ENCODE measurements around the gene CNFN. TPM values are rescaled to one million over a fixed set of nuclear protein-coding genes. Genes with fewer than 3 reads are reported as not detected.

The CNFN gene
- total RNA-seq, 5 donors from 2014 or later (not counting 1 experiment from before 2014, with no cell fraction given), result 1.1 TPM; not detected in 4

GRCh38 chr19:42351079-42351735 lies 38.9 kb downstream of the CNFN start:
- Histone ChIP-seq H3K27me3 (replicated peaks in 1 of 2; ENCODE audit: control insufficient read depth in 2 of 2, extremely low read depth in 1 of 2, insufficient read depth in 2 of 2, low read length in 1 of 2) (no peaks in the 10 kb centered on the region), H3K9me3 (no peaks in the 10 kb centered on the region), H3K4me1 (ENCODE audit: control insufficient read depth in 1 of 2, extremely low read depth in 1 of 2, insufficient read depth in 2 of 2, low read length in 2 of 2) (no peaks in the 10 kb centered on the region), H3K4me3 (ENCODE audit: control insufficient read depth in 1 of 2, extremely low read depth in 1 of 2, low read length in 1 of 2) (no peak overlapping the region), H3K27ac (ENCODE audit: low read length) (no peak overlapping the region), H3K36me3 (ENCODE audit: control insufficient read depth in 2 of 2, extremely low read depth in 1 of 2, insufficient read depth in 1 of 2, low read length in 1 of 2) (peaks cover 0 to 4% of the 10 kb centered on the region in 2 donors)
- Mint-ChIP-seq H3K36me3 (peaks cover 22% of the 10 kb centered on the region), H3K4me1 (no peaks in the 10 kb centered on the region), H3K9me3 (no peaks in the 10 kb centered on the region), H3K4me3 (no peak overlapping the region), H3K27ac (no peak overlapping the region), H3K27me3 (no peaks in the 10 kb centered on the region)
- ChIA-PET POLR2A (no interaction called here), CTCF (no interaction called here)
- 90% methylated on average over 17 of the region's 21 CpGs for WGBS (ENCODE audit: insufficient coverage)
- DNase-seq (no peak), ATAC-seq (replicated peaks in 1 of 4) (no peak)

DNA sequence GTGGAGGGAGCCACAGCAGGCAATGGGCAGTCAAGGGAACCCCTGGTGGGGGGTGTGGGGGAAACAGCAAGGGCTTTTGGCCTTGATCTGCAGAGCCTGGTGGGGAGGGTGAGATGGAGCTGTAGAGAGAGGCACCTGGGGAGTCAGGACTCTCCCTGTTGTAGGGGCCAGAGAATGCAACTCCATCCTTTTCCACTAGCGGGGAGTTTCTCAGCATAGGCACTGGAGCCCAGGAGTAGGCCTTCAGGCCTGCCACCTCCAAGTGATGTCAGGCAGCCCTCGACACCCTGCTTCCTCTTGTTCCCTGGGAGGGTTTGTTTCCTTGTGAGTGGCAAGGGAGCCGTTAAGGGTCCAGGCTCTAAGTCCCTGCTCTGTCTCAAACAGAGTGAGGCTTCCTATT lies 39.7 kb downstream of the CNFN start:
- ATAC-seq (replicated peaks in 1 of 4), result no peak
- Mint-ChIP-seq H3K4me1 (no peaks in the 10 kb centered on the region), H3K27ac (no peak overlapping the region), H3K36me3 (peaks cover 23% of the 10 kb centered on the region), H3K9me3 (no peaks in the 10 kb centered on the region), H3K4me3 (no peak overlapping the region), H3K27me3 (no peaks in the 10 kb centered on the region)
- WGBS (ENCODE audit: insufficient coverage), result no CpG with 5 or more reads among the region's 3 CpGs
- Histone ChIP-seq H3K27me3 (replicated peaks in 1 of 2; ENCODE audit: control insufficient read depth in 2 of 2, extremely low read depth in 1 of 2, insufficient read depth in 2 of 2, low read length in 1 of 2) (no peaks in the 10 kb centered on the region), H3K9me3 (no peaks in the 10 kb centered on the region), H3K4me3 (ENCODE audit: control insufficient read depth in 1 of 2, extremely low read depth in 1 of 2, low read length in 1 of 2) (no peak overlapping the region), H3K27ac (ENCODE audit: low read length) (no peak overlapping the region), H3K4me1 (ENCODE audit: control insufficient read depth in 1 of 2, extremely low read depth in 1 of 2, insufficient read depth in 2 of 2, low read length in 2 of 2) (no peaks in the 10 kb centered on the region), H3K36me3 (ENCODE audit: control insufficient read depth in 2 of 2, extremely low read depth in 1 of 2, insufficient read depth in 1 of 2, low read length in 1 of 2) (peaks cover 0 to 4% of the 10 kb centered on the region in 2 donors)
- POLR2A ChIA-PET, result no interaction called here
- no peak for DNase-seq
- CTCF ChIA-PET, result no interaction called here

- no peaks in the 10 kb centered on the region for H3K4me1 ChIP-seq (ENCODE audit: control insufficient read depth in 1 of 2, extremely low read depth in 1 of 2, insufficient read depth in 2 of 2, low read length in 2 of 2)
- no peaks in the 10 kb centered on the region for H3K27me3 ChIP-seq (replicated peaks in 1 of 2; ENCODE audit: control insufficient read depth in 2 of 2, extremely low read depth in 1 of 2, insufficient read depth in 2 of 2, low read length in 1 of 2)
- CTCF ChIA-PET, result interaction anchor here in 1 of 2 donors (0.7 kb wide), 1 partner anchor 941 kb away, joined by 3 read pairs; no protein-coding TSS in a partner anchor
- ATAC-seq (replicated peaks in 1 of 4), result no peak
- peaks cover 0 to 4% of the 10 kb centered on the region in 2 donors for H3K36me3 ChIP-seq (ENCODE audit: control insufficient read depth in 2 of 2, extremely low read depth in 1 of 2, insufficient read depth in 1 of 2, low read length in 1 of 2)
- Mint-ChIP-seq H3K4me3 (no peak overlapping the region), H3K9me3 (no peaks in the 10 kb centered on the region), H3K4me1 (no peaks in the 10 kb centered on the region), H3K36me3 (peaks cover 27% of the 10 kb centered on the region), H3K27me3 (no peaks in the 10 kb centered on the region), H3K27ac (no peak overlapping the region)
- H3K27ac ChIP-seq (ENCODE audit: low read length), result no peak overlapping the region
- POLR2A ChIA-PET, result interaction anchor here in 1 of 2 donors (0.6 kb wide), 1 partner anchor 773 kb away, joined by 5 read pairs; no protein-coding TSS in a partner anchor
- no peaks in the 10 kb centered on the region for H3K9me3 ChIP-seq
- H3K4me3 ChIP-seq (ENCODE audit: control insufficient read depth in 1 of 2, extremely low read depth in 1 of 2, low read length in 1 of 2), result no peak overlapping the region
- over 99% methylated on average over 13 of the region's 14 CpGs for WGBS (ENCODE audit: insufficient coverage)
- no peak for DNase-seq
Measured at GRCh38 chr19:42349378-42350107, 40.6 kb downstream of the CNFN start.

DNA sequence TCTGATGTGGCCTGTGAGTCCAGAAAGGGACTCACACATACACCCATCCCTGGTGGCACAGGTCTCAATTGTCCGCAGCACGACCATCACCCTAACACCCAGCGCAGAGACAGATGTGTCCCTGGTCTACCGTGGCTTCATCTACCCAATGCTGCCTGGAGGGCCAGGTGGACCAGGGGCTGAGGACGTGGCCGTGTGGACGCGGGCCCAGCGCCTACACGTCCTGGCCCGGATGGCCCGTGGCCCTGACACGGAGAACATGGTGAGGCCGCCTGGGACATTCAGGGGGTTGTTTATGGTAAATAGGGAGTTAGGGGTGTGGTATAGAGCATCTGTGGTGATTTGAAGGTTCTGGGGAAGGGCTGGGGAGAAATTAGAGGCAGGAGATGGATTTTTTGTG lies 41.9 kb downstream of the CNFN start:
- 92% methylated on average over 14 of the region's 14 CpGs for WGBS (ENCODE audit: insufficient coverage)
- H3K4me1 Mint-ChIP-seq, result no peaks in the 10 kb centered on the region

GRCh38 chr19:42345191-42345812 lies 44.8 kb downstream of the CNFN start:
- CTCF ChIA-PET, result interaction anchor here in 1 of 2 donors (0.8 kb wide), 1 partner anchor 56 kb away, joined by 3 read pairs; no protein-coding TSS in a partner anchor

More for the DNA sequence above, 41.9 kb downstream of the CNFN start:
- ChIA-PET POLR2A (no interaction called here), CTCF (no interaction called here)
- Histone ChIP-seq H3K4me1 (ENCODE audit: control insufficient read depth in 1 of 2, extremely low read depth in 1 of 2, insufficient read depth in 2 of 2, low read length in 2 of 2) (no peaks in the 10 kb centered on the region), H3K27me3 (replicated peaks in 1 of 2; ENCODE audit: control insufficient read depth in 2 of 2, extremely low read depth in 1 of 2, insufficient read depth in 2 of 2, low read length in 1 of 2) (no peaks in the 10 kb centered on the region), H3K27ac (ENCODE audit: low read length) (no peak overlapping the region), H3K36me3 (ENCODE audit: control insufficient read depth in 2 of 2, extremely low read depth in 1 of 2, insufficient read depth in 1 of 2, low read length in 1 of 2) (peaks cover 0 to 4% of the 10 kb centered on the region in 2 donors), H3K9me3 (no peaks in the 10 kb centered on the region), H3K4me3 (ENCODE audit: control insufficient read depth in 1 of 2, extremely low read depth in 1 of 2, low read length in 1 of 2) (no peak overlapping the region)
- H3K36me3 Mint-ChIP-seq, result peaks cover 20% of the 10 kb centered on the region
- no peak for DNase-seq
- no peak for ATAC-seq (replicated peaks in 1 of 4)
- H3K27me3 Mint-ChIP-seq, result no peaks in the 10 kb centered on the region
- no peak overlapping the region for H3K4me3 Mint-ChIP-seq
- no peaks in the 10 kb centered on the region for H3K9me3 Mint-ChIP-seq
- no peak overlapping the region for H3K27ac Mint-ChIP-seq

DNA sequence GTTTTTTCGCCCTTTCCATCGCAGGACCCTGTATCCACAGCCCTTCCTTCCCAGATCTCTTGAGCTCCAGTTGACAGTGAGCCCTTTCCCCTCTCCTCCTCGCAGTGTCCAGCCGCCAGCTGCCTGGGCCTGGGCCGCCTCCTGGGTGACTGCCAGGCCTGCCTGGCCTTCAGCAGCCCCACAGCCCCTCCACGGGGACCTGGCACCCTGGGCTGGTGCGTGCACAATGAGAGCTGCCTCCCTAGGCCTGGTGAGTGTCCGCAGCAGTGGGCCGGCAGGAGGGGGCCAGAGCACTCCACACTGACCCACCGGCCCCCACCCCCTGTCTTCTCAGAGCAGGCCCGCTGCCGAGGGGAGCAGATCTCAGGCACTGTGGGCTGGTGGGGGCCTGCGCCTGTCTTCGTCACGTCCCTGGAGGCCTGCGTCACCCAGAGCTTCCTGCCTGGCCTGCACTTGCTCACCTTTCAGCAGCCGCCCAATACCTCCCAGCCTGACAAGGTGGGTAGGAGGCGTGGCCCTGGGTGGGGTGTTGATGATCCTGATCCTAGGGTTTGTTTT lies 45.7 kb downstream of the CNFN start:
- ChIA-PET POLR2A (no interaction called here), CTCF (interaction anchor here in 1 of 2 donors (0.8 kb wide), 1 partner anchor 57 kb away, joined by 3 read pairs; no protein-coding TSS in a partner anchor)
- no peaks in the 10 kb centered on the region for H3K9me3 Mint-ChIP-seq
- no peak overlapping the region for H3K4me3 ChIP-seq (ENCODE audit: control insufficient read depth in 1 of 2, extremely low read depth in 1 of 2, low read length in 1 of 2)
- H3K4me1 ChIP-seq (ENCODE audit: control insufficient read depth in 1 of 2, extremely low read depth in 1 of 2, insufficient read depth in 2 of 2, low read length in 2 of 2), result no peaks in the 10 kb centered on the region
- H3K9me3 ChIP-seq, result no peaks in the 10 kb centered on the region
- H3K27ac ChIP-seq (ENCODE audit: low read length), result no peak overlapping the region
- no peak overlapping the region for H3K27ac Mint-ChIP-seq
- DNase-seq (no peak), ATAC-seq (replicated peaks in 1 of 4) (no peak)
- H3K36me3 Mint-ChIP-seq, result peaks cover 17% of the 10 kb centered on the region
- no peaks in the 10 kb centered on the region for H3K4me1 Mint-ChIP-seq
- H3K27me3 Mint-ChIP-seq, result no peaks in the 10 kb centered on the region
- H3K4me3 Mint-ChIP-seq, result no peak overlapping the region
- 97% methylated on average over 10 of the region's 18 CpGs for WGBS (ENCODE audit: insufficient coverage)
- peaks cover 0 to 4% of the 10 kb centered on the region in 2 donors for H3K36me3 ChIP-seq (ENCODE audit: control insufficient read depth in 2 of 2, extremely low read depth in 1 of 2, insufficient read depth in 1 of 2, low read length in 1 of 2)
- no peaks in the 10 kb centered on the region for H3K27me3 ChIP-seq (replicated peaks in 1 of 2; ENCODE audit: control insufficient read depth in 2 of 2, extremely low read depth in 1 of 2, insufficient read depth in 2 of 2, low read length in 1 of 2)

More at GRCh38 chr19:42345191-42345812, 44.8 kb downstream of the CNFN start:
- H3K4me1 Mint-ChIP-seq, result no peaks in the 10 kb centered on the region
- ATAC-seq (replicated peaks in 1 of 4), result no peak
- H3K4me3 Mint-ChIP-seq, result no peak overlapping the region
- peaks cover 17% of the 10 kb centered on the region for H3K36me3 Mint-ChIP-seq
- H3K27me3 Mint-ChIP-seq, result no peaks in the 10 kb centered on the region
- Histone ChIP-seq H3K27ac (ENCODE audit: low read length) (no peak overlapping the region), H3K36me3 (ENCODE audit: control insufficient read depth in 2 of 2, extremely low read depth in 1 of 2, insufficient read depth in 1 of 2, low read length in 1 of 2) (peaks cover 0 to 4% of the 10 kb centered on the region in 2 donors), H3K27me3 (replicated peaks in 1 of 2; ENCODE audit: control insufficient read depth in 2 of 2, extremely low read depth in 1 of 2, insufficient read depth in 2 of 2, low read length in 1 of 2) (no peaks in the 10 kb centered on the region), H3K9me3 (no peaks in the 10 kb centered on the region), H3K4me1 (ENCODE audit: control insufficient read depth in 1 of 2, extremely low read depth in 1 of 2, insufficient read depth in 2 of 2, low read length in 2 of 2) (no peaks in the 10 kb centered on the region), H3K4me3 (ENCODE audit: control insufficient read depth in 1 of 2, extremely low read depth in 1 of 2, low read length in 1 of 2) (no peak overlapping the region)
- POLR2A ChIA-PET, result no interaction called here
- 60% methylated on average over 1 of the region's 6 CpGs for WGBS (ENCODE audit: insufficient coverage)
- H3K27ac Mint-ChIP-seq, result no peak overlapping the region
- H3K9me3 Mint-ChIP-seq, result no peaks in the 10 kb centered on the region
- no peak for DNase-seq
